Mesenchymal stem cell (in vitro differentiated cells and primary cell): Measurements from ENCODE around the gene OR4E1.
"Not testable (repeated sequence)": the region's sequence is repeated elsewhere in the genome, so short reads cannot be mapped to it uniquely, and the experiment has no call there.

Experiments used
- DNase-seq: peaks from one replicate; pipeline ENCODE4 v3.0.0-alpha.2; 2013
- H2AFZ ChIP-seq: one replicate; pipeline ENCODE4 v1.6.1; 2013; ENCODE audit warnings: low read depth, mild to moderate bottlenecking, control low read depth, inconsistent platforms, low read length, moderate library complexity
- H2AK5ac ChIP-seq: 2 replicates; pipeline ENCODE4 v1.6.1; 2013; ENCODE audit warnings: low read length, moderate library complexity, mild to moderate bottlenecking, inconsistent platforms; ENCODE audit not compliant: severe bottlenecking
- H2BK120ac ChIP-seq: one replicate; pipeline ENCODE4 v1.6.1; 2013; ENCODE audit warnings: low read depth, mild to moderate bottlenecking, inconsistent platforms, low read length, moderate library complexity
- H2BK12ac ChIP-seq, 2 experiments: one replicate each; pipeline ENCODE4 v1.6.1; 2013; ENCODE audit warnings: inconsistent platforms in 2 of 2, low read length in 2 of 2, mild to moderate bottlenecking in 2 of 2, moderate library complexity in 2 of 2, control low read depth in 1 of 2
- H2BK15ac ChIP-seq: one replicate; pipeline ENCODE4 v1.6.1; 2013; ENCODE audit warnings: mild to moderate bottlenecking, low read depth, inconsistent platforms; ENCODE audit not compliant: poor library complexity, severe bottlenecking
- H2BK5ac ChIP-seq: 2 replicates; pipeline ENCODE4 v1.6.1; 2013; ENCODE audit warnings: low read depth, mild to moderate bottlenecking, low read length, control low read depth, inconsistent platforms; ENCODE audit not compliant: poor library complexity, severe bottlenecking
- H3K14ac ChIP-seq, 2 experiments: one replicate each; pipeline ENCODE4 v1.6.1; 2013; ENCODE audit warnings: inconsistent platforms in 2 of 2, low read length in 2 of 2, control low read depth in 1 of 2, mild to moderate bottlenecking in 1 of 2, moderate library complexity in 1 of 2
- H3K18ac ChIP-seq, 2 experiments: one replicate each; pipeline ENCODE4 v1.6.1; 2013; ENCODE audit warnings: inconsistent platforms in 2 of 2, low read length in 2 of 2, control low read depth in 1 of 2, low read depth in 1 of 2, mild to moderate bottlenecking in 1 of 2
- H3K23ac ChIP-seq, 2 experiments: one replicate each; pipeline ENCODE4 v1.6.1; 2013; ENCODE audit warnings: inconsistent platforms in 2 of 2, low read length in 2 of 2, mild to moderate bottlenecking in 2 of 2, moderate library complexity in 2 of 2, control low read depth in 1 of 2
- H3K27ac ChIP-seq: 2 replicates; pipeline ENCODE4 v1.5.1; 2013; ENCODE audit warnings: mild to moderate bottlenecking, moderate library complexity, low read length, control low read depth, inconsistent platforms; ENCODE audit not compliant: poor library complexity, severe bottlenecking
- H3K27me3 ChIP-seq, 2 experiments: 2 replicates each; pipeline versions ENCODE4 v1.6.1 to v1.7.0; 2013; ENCODE audit warnings: low read length in 2 of 2, mild to moderate bottlenecking in 2 of 2, moderate library complexity in 2 of 2, control low read depth in 1 of 2, inconsistent platforms in 1 of 2; ENCODE audit not compliant: control insufficient read depth in 1 of 2, insufficient read depth in 1 of 2
- H3K36me3 ChIP-seq, 2 experiments: 2 replicates each; pipeline versions ENCODE4 v1.6.1 to v1.7.0; 2013; ENCODE audit warnings: low read length in 2 of 2, control low read depth in 1 of 2, inconsistent platforms in 1 of 2, low read depth in 1 of 2, mild to moderate bottlenecking in 1 of 2; ENCODE audit not compliant: insufficient read depth in 2 of 2, control insufficient read depth in 1 of 2
- H3K4ac ChIP-seq, 2 experiments: one replicate each; pipeline ENCODE4 v1.6.1; 2013; ENCODE audit warnings: inconsistent platforms in 2 of 2, low read length in 2 of 2, mild to moderate bottlenecking in 2 of 2, moderate library complexity in 2 of 2, control low read depth in 1 of 2, low read depth in 1 of 2
- H3K4me1 ChIP-seq: 2 replicates; pipeline ENCODE4 v1.6.1; 2013; ENCODE audit warnings: low read depth, low read length, control low read depth; ENCODE audit not compliant: control insufficient read depth, insufficient read depth
- H3K4me2 ChIP-seq: 2 replicates; pipeline ENCODE4 v1.6.1; 2013; ENCODE audit warnings: low read length, mild to moderate bottlenecking, inconsistent platforms; ENCODE audit not compliant: poor library complexity, severe bottlenecking
- H3K4me3 ChIP-seq, 2 experiments: 2 replicates each; pipeline versions ENCODE4 v1.5.1 to v1.7.0; 2013; ENCODE audit warnings: low read length in 2 of 2, mild to moderate bottlenecking in 2 of 2, control low read depth in 1 of 2, low read depth in 1 of 2; ENCODE audit not compliant: insufficient read depth in 1 of 2
- H3K79me1 ChIP-seq: replicated peaks from 2 replicates; pipeline ENCODE4 v1.6.1; 2013; ENCODE audit warnings: mild to moderate bottlenecking, control low read depth, low read length, inconsistent platforms; ENCODE audit not compliant: poor library complexity, severe bottlenecking
- H3K9ac ChIP-seq: 2 replicates; pipeline ENCODE4 v1.7.0; 2013; ENCODE audit warnings: mild to moderate bottlenecking, low read length, moderate library complexity
- H3K9me3 ChIP-seq: 2 replicates; pipeline ENCODE4 v1.7.0; 2013; ENCODE audit warnings: mild to moderate bottlenecking, low read length; ENCODE audit not compliant: control insufficient read depth
- H4K8ac ChIP-seq: one replicate; pipeline ENCODE4 v1.6.1; 2013; ENCODE audit warnings: inconsistent platforms, mild to moderate bottlenecking, low read length, moderate library complexity
- H4K91ac ChIP-seq: one replicate; pipeline ENCODE4 v1.6.1; 2013; ENCODE audit warnings: mild to moderate bottlenecking, low read length, inconsistent platforms
- WGBS: methylation state at CpG from one replicate; pipeline ENCODE4 v1.1.7; 2013; ENCODE audit warnings: mixed read lengths; 5-methylcytosine and 5-hydroxymethylcytosine counted together

OR4E1 gene

DNA sequence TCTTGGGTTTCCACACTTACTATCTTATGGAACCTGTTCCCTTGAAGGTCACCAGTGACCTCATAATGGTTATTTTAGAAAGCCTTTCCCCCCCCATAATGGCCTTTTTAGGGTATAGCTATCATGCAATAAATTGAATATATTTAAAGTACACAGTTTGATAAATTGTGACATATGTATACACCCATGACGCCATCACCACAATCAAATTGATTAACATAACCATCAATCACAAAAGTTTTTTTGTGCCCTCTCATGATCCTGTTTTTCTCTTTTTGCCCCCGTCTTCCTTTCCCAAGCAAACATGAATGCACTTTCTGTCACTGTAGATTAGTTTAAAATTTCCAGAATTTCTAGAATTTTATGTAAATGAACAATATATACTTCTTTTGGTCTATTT lies 28.7 kb upstream of the OR4E1 start:
- no peaks in the 10 kb centered on the region for H3K79me1 ChIP-seq
- H3K9me3 ChIP-seq: peaks cover 12% of the 10 kb centered on the region
- no peaks in the 10 kb centered on the region for H3K27me3 ChIP-seq
- no peak overlapping the region for H3K14ac ChIP-seq
- no peak overlapping the region for H2AK5ac ChIP-seq
- H3K18ac ChIP-seq: no peak overlapping the region
- H2BK5ac ChIP-seq: no peak overlapping the region
- no peak overlapping the region for H3K27ac ChIP-seq
- 93% methylated on average over 1 of the region's 2 CpGs for WGBS
- no peak overlapping the region for H2BK120ac ChIP-seq
- H2BK12ac ChIP-seq: no peak overlapping the region
- no peak overlapping the region for H3K4me3 ChIP-seq
- H3K4me2 ChIP-seq: no peak overlapping the region
- no peak overlapping the region for H3K4ac ChIP-seq
- H4K91ac ChIP-seq: no peak overlapping the region
- no peaks in the 10 kb centered on the region for H3K4me1 ChIP-seq
- H4K8ac ChIP-seq: no peak overlapping the region
- no peaks in the 10 kb centered on the region for H3K36me3 ChIP-seq
- no peak overlapping the region for H3K23ac ChIP-seq
- no peak for DNase-seq
- no peak overlapping the region for H2AFZ ChIP-seq
- no peak overlapping the region for H3K9ac ChIP-seq
- H2BK15ac ChIP-seq: no peak overlapping the region

DNA sequence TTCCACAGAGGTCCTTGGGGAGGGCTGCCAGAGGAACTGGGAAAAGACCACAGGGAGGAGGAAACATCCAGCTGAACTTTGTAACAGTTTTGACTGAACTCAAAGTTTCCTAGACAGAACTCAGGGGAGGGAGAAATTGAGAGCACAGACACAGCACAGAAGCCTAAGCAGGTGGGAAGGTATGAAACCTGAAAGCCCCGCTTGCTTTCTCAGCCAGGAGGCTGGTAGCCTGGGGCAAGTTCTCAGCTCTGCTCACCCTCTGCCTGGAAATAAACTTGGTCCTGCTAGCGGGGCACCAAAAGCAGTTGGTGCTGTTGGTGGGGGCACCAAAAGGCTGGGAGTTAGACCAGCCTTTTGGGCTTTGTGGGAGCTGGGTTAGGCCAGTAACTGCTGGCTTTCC lies 25.9 kb upstream of the OR4E1 start:
- WGBS: 85% methylated on average over 2 of the region's 2 CpGs

DNA sequence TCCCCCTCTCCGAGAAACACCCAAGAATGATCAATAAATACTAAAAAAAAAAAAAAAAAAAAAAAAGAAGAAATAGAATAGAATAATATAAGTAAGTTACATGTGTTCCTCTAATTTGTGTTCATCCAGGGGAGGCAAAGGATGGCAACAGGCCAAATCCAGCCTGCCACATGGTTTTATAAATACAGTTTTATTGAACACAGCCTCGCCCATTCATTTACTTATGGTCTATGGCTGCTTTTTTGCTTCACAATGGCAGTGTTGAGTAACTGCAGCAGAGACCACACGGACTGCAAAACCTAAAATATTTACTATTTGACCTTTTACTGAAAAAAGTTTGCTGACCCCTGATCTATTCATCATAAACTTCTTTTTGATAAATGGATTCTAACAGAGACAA lies 24.9 kb upstream of the OR4E1 start:
- not testable (repeated sequence) for H2BK12ac ChIP-seq
- WGBS: 70% methylated on average over 2 of the region's 3 CpGs

More for the DNA sequence above, 25.9 kb upstream of the OR4E1 start:
- Histone ChIP-seq H3K4me2 (no peak overlapping the region), H2AFZ (no peak overlapping the region), H3K4ac (no peak overlapping the region), H3K27me3 (no peaks in the 10 kb centered on the region), H2BK120ac (no peak overlapping the region), H3K36me3 (no peaks in the 10 kb centered on the region), H2BK12ac (no peak overlapping the region), H3K14ac (no peak overlapping the region), H3K9me3 (no peaks in the 10 kb centered on the region), H3K23ac (no peak overlapping the region), H2BK5ac (no peak overlapping the region), H3K9ac (no peak overlapping the region), H2AK5ac (no peak overlapping the region), H3K79me1 (no peaks in the 10 kb centered on the region), H3K27ac (no peak overlapping the region), H2BK15ac (no peak overlapping the region), H4K8ac (no peak overlapping the region), H3K18ac (no peak overlapping the region), H4K91ac (no peak overlapping the region), H3K4me1 (no peaks in the 10 kb centered on the region), H3K4me3 (no peak overlapping the region)
- no peak for DNase-seq

DNA sequence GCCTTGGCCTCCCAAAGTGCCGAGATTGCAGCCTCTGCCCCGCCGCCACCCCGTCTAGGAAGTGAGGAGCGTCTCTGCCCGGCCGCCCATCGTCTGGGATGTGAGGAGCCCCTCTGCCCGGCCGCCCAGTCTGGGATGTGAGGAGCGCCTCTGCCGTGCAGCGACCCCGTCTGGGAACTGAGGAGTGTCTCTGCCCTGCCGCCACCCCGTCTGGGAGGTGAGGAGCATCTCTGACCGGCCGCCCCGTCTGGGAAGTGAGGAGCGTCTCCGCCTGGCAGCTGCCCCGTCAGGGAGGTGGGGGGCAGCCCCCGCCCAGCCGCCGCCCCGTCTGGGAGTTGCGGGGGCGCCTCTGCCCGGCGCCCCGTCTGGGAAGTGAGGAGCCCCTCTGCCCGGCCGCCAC lies 24.0 kb upstream of the OR4E1 start:
- 91% methylated on average over 33 of the region's 33 CpGs for WGBS

More for the DNA sequence above, 24.9 kb upstream of the OR4E1 start:
- H3K4me2 ChIP-seq, H3K9me3 ChIP-seq, H4K91ac ChIP-seq, H2BK15ac ChIP-seq, H3K4me3 ChIP-seq, H3K79me1 ChIP-seq, DNase-seq, H2AFZ ChIP-seq, H3K4ac ChIP-seq, H3K23ac ChIP-seq, H3K9ac ChIP-seq, H3K27me3 ChIP-seq, H4K8ac ChIP-seq, H2AK5ac ChIP-seq, H2BK5ac ChIP-seq, H3K27ac ChIP-seq, H3K4me1 ChIP-seq, H3K14ac ChIP-seq, H3K36me3 ChIP-seq, H3K18ac ChIP-seq, H2BK120ac ChIP-seq: not testable (repeated sequence)

More for the DNA sequence above, 24.0 kb upstream of the OR4E1 start:
- H2AK5ac ChIP-seq, H3K14ac ChIP-seq, H3K9ac ChIP-seq, H3K18ac ChIP-seq, H3K9me3 ChIP-seq, H3K4me1 ChIP-seq, H3K27me3 ChIP-seq, DNase-seq, H2AFZ ChIP-seq, H3K4me2 ChIP-seq, H3K79me1 ChIP-seq, H2BK15ac ChIP-seq, H3K4me3 ChIP-seq, H3K23ac ChIP-seq, H4K91ac ChIP-seq, H3K36me3 ChIP-seq, H2BK12ac ChIP-seq, H2BK5ac ChIP-seq, H3K4ac ChIP-seq, H4K8ac ChIP-seq, H3K27ac ChIP-seq, H2BK120ac ChIP-seq: not testable (repeated sequence)
